Endothelial cell (in vitro differentiated cells): Measurements from ENCODE around the gene CRABP2. TPM values are rescaled to one million over a fixed set of nuclear protein-coding genes. Genes with fewer than 3 reads are reported as not detected.

Source experiments
- DNase-seq: peaks from one replicate; pipeline ENCODE4 v3.0.0; 2021; ENCODE audit warnings: low spot score
- H3K27ac Mint-ChIP-seq: one replicate; pipeline ENCODE4 v1.8.0; 2021; ENCODE audit warnings: mixed read lengths, inconsistent platforms; ENCODE audit not compliant: unreplicated experiment
- H3K27me3 Mint-ChIP-seq: one replicate; pipeline ENCODE4 v1.8.0; 2021; ENCODE audit warnings: mild to moderate bottlenecking, moderate library complexity, mixed read lengths, inconsistent platforms; ENCODE audit not compliant: unreplicated experiment
- H3K36me3 Mint-ChIP-seq: one replicate; pipeline ENCODE4 v1.8.0; 2021; ENCODE audit warnings: mild to moderate bottlenecking, low read depth, mixed read lengths, inconsistent platforms; ENCODE audit not compliant: unreplicated experiment
- H3K4me1 Mint-ChIP-seq: one replicate; pipeline ENCODE4 v1.8.0; 2021; ENCODE audit warnings: mild to moderate bottlenecking, mixed read lengths, inconsistent platforms; ENCODE audit not compliant: unreplicated experiment
- H3K4me3 Mint-ChIP-seq: one replicate; pipeline ENCODE4 v1.8.0; 2021; ENCODE audit warnings: mild to moderate bottlenecking, mixed read lengths, inconsistent platforms; ENCODE audit not compliant: unreplicated experiment
- H3K9me3 Mint-ChIP-seq: one replicate; pipeline ENCODE4 v1.8.0; 2021; ENCODE audit warnings: mixed read lengths, inconsistent platforms; ENCODE audit not compliant: unreplicated experiment
- CTCF ChIP-seq: fragments of 200-600 bp; sonication (generic); IDR thresholded peaks from one replicate; pipeline ENCODE4 v1.5.0; 2021; ENCODE audit warnings: antibody characterized with exemption; ENCODE audit not compliant: unreplicated experiment
- total RNA-seq: library from RNA; stranded (reverse); fragmentation: NEBNext Ultra II Directional; extraction: Animal tissue kit (Norgen Biotek cat#: 25700); gene quantifications from one replicate; pipeline ENCODE4 v1.2.1, GENCODE V29; 2021; ENCODE audit not compliant: unreplicated experiment

The CRABP2 gene
- total RNA-seq, 1 donor from 2014 or later = 9.5 TPM

GRCh38 chr1:156652131-156652991 is 53.0 kb downstream of the CRABP2 start:
- Mint-ChIP-seq H3K27me3 (peaks cover 19% of the 10 kb centered on the region), H3K4me3 (peak overlapping the region; percentile 26), H3K27ac (no peak overlapping the region), H3K4me1 (peaks cover 7% of the 10 kb centered on the region), H3K36me3 (peaks cover 13% of the 10 kb centered on the region), H3K9me3 (no peaks in the 10 kb centered on the region)
- no peak for TF ChIP-seq CTCF
- DNase-seq = peak; percentile 61

Other genes with a start within 250 kb of the CRABP2 start
- gene MEF2D, start 204.8 kb downstream of the CRABP2 start, total RNA-seq = 45.2 TPM
- gene IQGAP3, start 133.0 kb downstream of the CRABP2 start, total RNA-seq = 13.1 TPM
- not detected for gene TTC24, start 125.9 kb downstream of the CRABP2 start, total RNA-seq
- gene NAXE, start 113.8 kb downstream of the CRABP2 start, total RNA-seq = 190 TPM
- 18.6 TPM for gene GPATCH4, start 104.1 kb downstream of the CRABP2 start, total RNA-seq
- gene HAPLN2, start 86.2 kb downstream of the CRABP2 start, total RNA-seq = 1.3 TPM
- gene BCAN, start 63.5 kb downstream of the CRABP2 start, total RNA-seq = 0.46 TPM
- gene NES, start 28.2 kb downstream of the CRABP2 start, total RNA-seq = 111 TPM
- gene METTL25B, start 22.9 kb upstream of the CRABP2 start, total RNA-seq = 19.3 TPM
- 33.4 TPM for gene ISG20L2, start 23.2 kb upstream of the CRABP2 start, total RNA-seq
- 26.7 TPM for gene MRPL24, start 35.5 kb upstream of the CRABP2 start, total RNA-seq
- gene HDGF, start 46.1 kb upstream of the CRABP2 start, total RNA-seq = 175 TPM
- 91.9 TPM for gene PRCC, start 62.0 kb upstream of the CRABP2 start, total RNA-seq
- not detected for gene SH2D2A, start 111.3 kb upstream of the CRABP2 start, total RNA-seq
- gene INSRR, start 153.5 kb upstream of the CRABP2 start, total RNA-seq = not detected
- 0.23 TPM for gene NTRK1, start 155.3 kb upstream of the CRABP2 start, total RNA-seq
- gene PEAR1, start 188.1 kb upstream of the CRABP2 start, total RNA-seq = 50.7 TPM
- gene LRRC71, start 215.0 kb upstream of the CRABP2 start, total RNA-seq = 0.95 TPM